Skin of body (tissue), 2 donors: ENCODE results near the gene DUSP18. TPM values are rescaled to one million over a fixed set of nuclear protein-coding genes. Genes with fewer than 3 reads are reported as not detected.
"Not testable (repeated sequence)": the region's sequence is repeated elsewhere in the genome, so short reads cannot be mapped to it uniquely, and the experiment has no call there.

Experiments
- DNase-seq: peaks from one replicate; lab custom pipeline; 2025; lab: John Stamatoyannopoulos, UW
- total RNA-seq: library from RNA; depleted of rRNA; stranded (reverse); fragments of >200 nt; gene quantifications from one replicate; pipeline ENCODE4 v1.2.3, GENCODE V29; 2014

Gene DUSP18
- total RNA-seq, 1 donor from 2014 or later: 5.5 TPM

- DNase-seq: no peak
Observed at GRCh38 chr22:30640839-30641430, 26.7 kb downstream of the DUSP18 start.

- no peak for DNase-seq
Observed at GRCh38 chr22:30640361-30640760, 27.3 kb downstream of the DUSP18 start.

DNA sequence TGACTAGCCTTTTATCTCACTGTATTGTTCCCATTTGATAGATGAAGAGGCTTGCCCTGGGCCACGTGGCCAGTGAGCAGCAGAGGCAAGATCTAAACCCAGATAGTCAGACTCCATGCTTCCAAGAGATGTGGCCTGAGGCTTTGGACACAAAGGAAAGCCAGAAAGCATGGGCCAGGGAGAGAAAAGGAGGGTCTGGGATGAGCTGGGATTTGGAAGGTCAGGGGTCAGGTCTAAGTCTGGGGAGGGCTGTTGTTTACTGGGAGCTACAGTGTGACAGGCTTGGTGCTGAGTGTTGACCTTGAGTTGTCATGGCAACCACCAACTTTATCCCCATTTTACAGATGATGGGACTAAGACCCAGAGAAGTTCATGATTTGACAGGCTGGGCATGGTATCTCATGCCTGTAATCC, 30.0 kb downstream of the DUSP18 start:
- DNase-seq: no peak

- DNase-seq: no peak
Observed at GRCh38 chr22:30636226-30637077, 31.2 kb downstream of the DUSP18 start.

DNA sequence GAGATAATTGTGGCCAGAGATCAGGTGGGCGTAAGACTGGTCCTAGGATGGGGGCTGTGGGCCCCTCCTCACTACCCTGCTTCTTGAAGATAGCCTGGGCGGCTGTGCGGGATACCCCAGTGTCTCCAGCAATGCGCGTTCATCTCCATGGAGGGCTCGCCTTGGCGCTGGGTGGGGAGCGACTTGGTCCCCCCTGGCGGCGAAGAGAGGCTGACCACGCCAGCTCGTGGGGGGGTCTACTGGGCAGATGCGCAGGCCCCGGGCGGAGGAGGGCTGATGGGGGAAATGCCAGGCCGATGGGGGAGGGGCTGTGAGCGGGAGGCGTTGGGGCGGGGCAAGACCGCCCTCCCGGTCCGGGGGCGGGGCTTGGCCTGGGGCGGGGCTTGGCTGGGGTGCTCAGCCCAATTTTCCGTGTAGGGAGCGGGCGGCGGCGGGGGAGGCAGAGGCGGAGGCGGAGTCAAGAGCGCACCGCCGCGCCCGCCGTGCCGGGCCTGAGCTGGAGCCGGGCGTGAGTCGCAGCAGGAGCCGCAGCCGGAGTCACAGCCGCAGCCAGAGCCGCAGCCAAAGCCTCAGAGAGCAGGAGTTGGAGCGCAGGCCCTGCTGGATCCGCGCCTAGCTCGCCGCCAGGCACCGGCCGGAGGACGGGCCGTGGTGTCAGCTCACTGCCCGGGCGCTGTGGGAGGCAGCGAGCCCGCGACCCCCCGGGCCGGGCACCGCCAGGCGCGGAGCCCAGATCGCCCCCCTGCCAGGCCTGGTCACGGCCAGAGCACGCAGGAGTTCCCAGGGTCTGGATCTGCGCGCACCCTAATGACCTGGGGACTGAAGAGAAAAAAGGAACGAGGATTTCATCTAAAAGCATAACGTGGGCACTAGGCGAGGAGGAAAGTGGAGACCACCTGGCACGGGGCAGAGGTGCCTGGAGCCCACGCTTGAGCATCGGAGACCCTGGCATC, 32.1 kb downstream of the DUSP18 start, which contains the start of gene SLC35E4:
TSS of gene SLC35E4 (plus strand) at position 509 of the 953 bp plus-strand sequence. CDS start 670 bp downstream, outside the sequence.
- DNase-seq: peak; percentile 78

DNA sequence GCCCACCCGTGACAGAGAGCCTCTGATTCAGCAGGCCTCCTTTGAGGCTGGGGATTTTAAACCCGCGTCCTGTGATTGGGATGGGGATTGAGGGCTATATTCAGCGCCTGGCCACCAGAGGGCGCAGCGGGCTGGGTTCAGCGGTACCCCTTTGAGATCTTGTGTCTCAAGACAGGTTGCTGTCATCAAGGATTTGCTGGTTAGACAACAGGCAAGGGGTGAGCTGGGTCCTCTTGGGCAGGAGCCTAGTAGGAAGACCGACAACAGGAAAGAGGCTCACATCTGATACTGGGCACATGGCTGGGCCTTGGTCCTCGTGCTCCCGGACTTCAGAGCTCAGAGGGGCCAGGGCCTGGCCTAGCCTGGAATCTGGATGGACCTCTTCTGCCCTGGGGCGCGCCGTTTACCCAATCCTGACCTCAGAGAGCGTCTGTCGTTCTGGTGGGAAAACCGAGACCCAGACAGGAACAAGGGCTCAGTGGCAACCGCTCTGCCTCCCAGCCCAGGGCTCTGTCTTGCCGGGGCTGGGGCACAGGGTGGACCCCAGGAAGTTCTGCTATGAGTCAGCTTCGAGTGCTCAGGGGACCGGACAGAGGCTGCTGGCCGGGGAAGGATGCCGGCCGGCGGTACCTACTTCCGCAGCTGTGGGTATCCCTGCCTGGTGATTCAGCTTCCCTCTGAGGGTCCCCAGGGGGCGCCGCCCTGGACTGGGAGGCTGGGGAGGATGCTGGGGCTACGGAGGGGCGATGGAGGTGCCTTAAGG, 33.0 kb downstream of the DUSP18 start:
- DNase-seq: peak; percentile 75

GRCh38 chr22:30631469-30631868, 36.2 kb downstream of the DUSP18 start:
- DNase-seq: not testable (repeated sequence)

DNA sequence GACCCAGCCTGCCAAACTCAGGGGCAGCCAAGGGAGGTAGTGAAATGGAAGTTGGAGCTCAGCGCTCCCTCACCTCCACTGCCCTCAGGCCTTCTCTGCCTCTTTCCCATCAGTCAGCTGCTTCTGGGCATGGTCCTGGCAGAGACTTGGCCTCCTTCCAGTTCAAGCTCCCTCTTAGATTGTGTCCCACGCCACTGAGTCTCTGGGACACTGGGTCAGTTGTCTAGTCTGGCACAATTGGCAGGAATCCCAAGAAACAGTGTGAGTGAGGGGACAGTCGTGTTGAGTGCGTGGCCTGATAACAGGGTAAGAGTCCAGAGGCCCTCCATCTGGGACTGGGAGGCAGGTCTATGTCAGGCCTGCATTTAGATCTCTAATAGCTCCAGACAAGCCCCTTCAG, 39.2 kb downstream of the DUSP18 start:
- no peak for DNase-seq

DNA sequence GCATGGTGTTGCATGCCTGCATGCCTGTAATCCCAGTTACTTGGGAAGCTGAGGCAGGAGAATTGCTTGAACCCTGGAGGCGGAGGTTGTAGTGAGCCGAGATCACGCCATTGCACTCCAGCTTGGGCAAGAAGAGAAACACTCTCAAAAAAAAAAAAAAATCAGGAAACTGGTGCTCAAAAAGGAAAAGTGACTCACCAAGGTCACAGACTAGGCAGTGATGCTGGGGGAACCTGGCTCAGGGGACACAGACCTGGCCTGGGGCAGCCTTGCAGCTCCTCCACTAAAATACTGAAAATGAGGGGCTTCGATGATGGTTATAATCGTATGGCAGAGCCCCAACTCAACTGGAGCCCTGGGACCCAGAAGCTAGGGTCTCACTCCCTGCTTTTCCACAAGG, 40.2 kb downstream of the DUSP18 start:
- no peak for DNase-seq

GRCh38 chr22:30626413-30626812, 41.3 kb downstream of the DUSP18 start:
- no peak for DNase-seq

DNA sequence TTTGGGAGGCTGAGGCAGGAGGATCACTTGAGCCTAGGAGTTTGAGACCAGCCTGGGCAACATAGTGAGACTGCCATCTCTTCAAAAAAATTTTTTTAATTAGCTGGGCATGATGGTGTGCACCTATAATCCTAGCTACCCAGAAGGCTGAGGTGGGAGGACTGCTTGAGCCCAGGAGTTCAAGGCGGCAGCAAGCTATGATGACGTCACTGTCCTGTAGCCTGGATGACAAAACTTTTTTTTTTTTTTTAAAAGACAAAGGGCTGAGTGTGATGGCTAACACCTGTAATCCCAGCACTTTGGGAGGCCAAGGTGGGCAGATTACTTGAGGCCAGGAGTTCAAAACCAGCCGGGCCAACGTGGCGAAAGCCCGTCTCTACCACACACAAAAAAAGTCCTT, 47.8 kb downstream of the DUSP18 start:
- DNase-seq: not testable (repeated sequence)

- no peak for DNase-seq
Observed at GRCh38 chr22:30617819-30618218, 49.9 kb downstream of the DUSP18 start.

DNA sequence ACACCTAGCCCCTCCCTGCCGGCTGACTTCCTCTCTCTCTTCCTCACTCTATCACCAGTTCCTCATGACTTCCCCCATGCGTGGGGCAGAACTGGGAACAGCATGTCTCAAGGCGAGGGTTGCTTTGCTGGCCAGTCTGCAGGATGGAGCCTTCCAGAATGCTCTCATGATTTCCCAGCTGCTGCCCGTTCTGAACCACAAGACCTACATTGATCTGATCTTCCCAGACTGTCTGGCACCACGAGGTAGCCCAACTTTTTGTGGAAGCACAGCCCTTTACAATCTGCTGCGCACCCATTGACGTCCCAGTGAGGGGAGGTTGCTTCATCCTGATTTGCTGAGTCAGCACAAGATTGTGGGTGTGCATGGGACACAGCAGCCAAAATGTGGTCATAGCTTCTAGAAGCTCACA, 52.1 kb downstream of the DUSP18 start:
- DNase-seq: no peak

GRCh38 chr22:30614879-30615278, 52.8 kb downstream of the DUSP18 start:
- DNase-seq: no peak

DNA sequence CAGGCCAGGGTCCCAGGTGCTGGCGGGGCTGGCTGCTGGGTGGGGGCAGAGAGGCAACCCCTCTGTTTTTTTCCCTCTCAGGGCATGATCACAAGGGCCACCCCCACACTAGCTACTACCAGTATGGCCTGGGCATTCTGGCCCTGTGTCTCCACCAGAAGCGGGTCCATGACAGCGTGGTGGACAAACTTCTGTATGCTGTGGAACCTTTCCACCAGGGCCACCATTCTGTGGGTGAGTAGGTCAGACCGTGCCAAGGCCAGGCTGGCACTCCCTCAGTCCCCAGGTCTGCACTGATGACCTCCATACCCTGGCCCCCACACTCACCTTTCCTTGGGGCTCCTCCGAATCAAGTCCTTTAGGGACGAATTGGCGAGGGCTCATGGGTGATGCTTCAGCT, 53.4 kb downstream of the DUSP18 start:
- DNase-seq: no peak

- DNase-seq: no peak
Observed at GRCh38 chr22:30612789-30613188, 54.9 kb downstream of the DUSP18 start.

Other genes starting within 250 kb of the DUSP18 start
- gene MTFP1, start 242.1 kb downstream of the DUSP18 start, total RNA-seq: 3.3 TPM
- gene SEC14L3, start 195.9 kb downstream of the DUSP18 start, total RNA-seq: not detected
- gene SEC14L4, start 162.2 kb downstream of the DUSP18 start, total RNA-seq: 1.4 TPM
- 18.4 TPM for gene SEC14L6, start 121.1 kb downstream of the DUSP18 start, total RNA-seq
- gene GAL3ST1, start 93.2 kb downstream of the DUSP18 start, total RNA-seq: 0.39 TPM
- 29.6 TPM for gene PES1, start 76.0 kb downstream of the DUSP18 start, total RNA-seq
- gene TCN2, start 60.7 kb downstream of the DUSP18 start, total RNA-seq: 5.1 TPM
- 2.8 TPM for gene SLC35E4, start 32.1 kb downstream of the DUSP18 start, total RNA-seq
- 15.4 TPM for gene OSBP2, start 27.0 kb upstream of the DUSP18 start, total RNA-seq